Body of pancreas (tissue), 4 donors: ENCODE measurements around the gene MYZAP. TPM values are rescaled to one million over a fixed set of nuclear protein-coding genes. Genes with fewer than 3 reads are reported as not detected.

Experiments used
- ATAC-seq: fragments of 150-250 bp; one replicate; pipeline ENCODE4 v1.9.1; 2016
- DNase-seq, 4 donors: peaks; one replicate each; pipeline ENCODE4 v3.0.0-alpha.2; 2019
- H3K27ac ChIP-seq, 4 donors: fragments of 200-600 bp; sonication (generic); 1 replicate in 3 of 4; 2 replicates in 1 of 4; pipeline versions ENCODE4 v1.5.1 to v1.6.1; 2016 to 2019; ENCODE audit warnings: mild to moderate bottlenecking in 1 of 4, mixed read lengths in 1 of 4, moderate library complexity in 1 of 4
- H3K27me3 ChIP-seq, 2 donors: fragments of 200-600 bp; sonication (generic); one replicate each; pipeline ENCODE4 v1.6.0; 2016; ENCODE audit warnings: mild to moderate bottlenecking in 1 of 2
- H3K36me3 ChIP-seq, 2 donors: fragments of 200-600 bp; sonication (generic); replicated peaks in 1 of 2; 2 replicates each; pipeline ENCODE4 v1.5.1; 2016; ENCODE audit warnings: low read depth in 2 of 2; ENCODE audit not compliant: insufficient read depth in 1 of 2
- H3K4me1 ChIP-seq: fragments of 200-600 bp; sonication (generic); one replicate; pipeline ENCODE4 v1.6.0; 2016
- H3K4me3 ChIP-seq, 2 donors: fragments of 200-600 bp; sonication (generic); 1 replicate in 1 of 2; 2 replicates in 1 of 2; pipeline ENCODE4 v1.5.1; 2016 to 2019
- H3K9me3 ChIP-seq, 3 donors: fragments of 200-600 bp; sonication (generic); 1 replicate in 2 of 3; 2 replicates in 1 of 3; pipeline ENCODE4 v1.5.1; 2016
- CTCF ChIP-seq, 7 experiments: fragments of 450-650 bp in 4 of 7; fragments of 200-600 bp in 3 of 7; sonication (generic) in 3 of 7; IDR thresholded peaks; one replicate each; pipeline ENCODE4 v1.5.1; 2016 to 2019; ENCODE audit warnings: antibody characterized with exemption in 7 of 7
- POLR2A ChIP-seq, 3 donors: fragments of 450-650 bp; IDR thresholded peaks; one replicate each; pipeline ENCODE4 v1.6.1; 2016; ENCODE audit warnings: antibody characterized with exemption in 3 of 3, mild to moderate bottlenecking in 2 of 3
- WGBS, 2 donors: methylation state at CpG; one replicate each; pipeline ENCODE4 v1.1.5; 2017; 5-methylcytosine and 5-hydroxymethylcytosine counted together
- intact Hi-C: fragments of 100-400 bp; cut with DNase I; formaldehyde crosslinking; loops from one replicate; pipeline ENCODE4 v1.15.1; 2023
- total RNA-seq, 2 donors: library from RNA; depleted of rRNA; stranded (reverse); fragments of >200 nt; gene quantifications; one replicate each; pipeline ENCODE4 v1.1.0, GENCODE V29; 2016

Gene MYZAP
- total RNA-seq, 2 donors from 2014 or later: 10.9 to 16.3 TPM

- H3K27ac ChIP-seq: peak overlapping the region in 3 of 4 donors; percentile 40 to 62 (median 58)
Measured at GRCh38 chr15:57685306-57686095, 93.8 kb downstream of the MYZAP start.

GRCh38 chr15:57686657-57687056 lies 95.0 kb downstream of the MYZAP start:
- no peaks in the 10 kb centered on the region for H3K27me3 ChIP-seq
- H3K4me3 ChIP-seq: no peak overlapping the region
- WGBS, 2 donors: 74 to 77% methylated on average over 4 of the region's 4 CpGs
- DNase-seq (no peak), ATAC-seq (peak; percentile 40)
- H3K9me3 ChIP-seq: no peaks in the 10 kb centered on the region
- H3K4me1 ChIP-seq: peaks cover 36% of the 10 kb centered on the region
- peak overlapping the region in 1 of 4 donors; percentile 58 for H3K27ac ChIP-seq
- TF ChIP-seq POLR2A (IDR thresholded peaks at IDR 0.05) (no peak), CTCF (IDR thresholded peaks at IDR 0.05) (no peak)
- intact Hi-C loops: no loop called here
- H3K36me3 ChIP-seq: no peaks in the 10 kb centered on the region

More at GRCh38 chr15:57685306-57686095, 93.8 kb downstream of the MYZAP start:
- DNase-seq: peak in 2 of 4 donors; percentile 27 to 39
- 54 to 60% methylated on average over 7 of the region's 7 CpGs for WGBS, 2 donors
- intact Hi-C loops: no loop called here
- ATAC-seq: peak; percentile 52
- H3K4me3 ChIP-seq: no peak overlapping the region
- no peaks in the 10 kb centered on the region for H3K36me3 ChIP-seq
- peaks cover 25% of the 10 kb centered on the region for H3K4me1 ChIP-seq
- TF ChIP-seq CTCF (IDR thresholded peaks at IDR 0.05): no peak
- no peak for TF ChIP-seq POLR2A (IDR thresholded peaks at IDR 0.05)
- H3K27me3 ChIP-seq: no peaks in the 10 kb centered on the region
- H3K9me3 ChIP-seq: no peaks in the 10 kb centered on the region

- peak overlapping the region in 2 of 4 donors; percentile 19 to 26 for H3K27ac ChIP-seq
- peak; percentile 23 for ATAC-seq
- intact Hi-C loops: no loop called here
Measured at GRCh38 chr15:57690341-57690966, 98.8 kb downstream of the MYZAP start.

GRCh38 chr15:57691082-57691481 lies 99.4 kb downstream of the MYZAP start:
- intact Hi-C loops: no loop called here
- Histone ChIP-seq H3K27ac (peak overlapping the region in 2 of 4 donors; percentile 19 to 26), H3K4me1 (peaks cover 33% of the 10 kb centered on the region), H3K4me3 (no peak overlapping the region), H3K9me3 (no peaks in the 10 kb centered on the region), H3K27me3 (no peaks in the 10 kb centered on the region), H3K36me3 (no peaks in the 10 kb centered on the region)
- TF ChIP-seq CTCF (IDR thresholded peaks at IDR 0.05) (no peak), POLR2A (IDR thresholded peaks at IDR 0.05) (no peak)
- DNase-seq: no peak
- ATAC-seq: peak; percentile 41
- WGBS, 2 donors: 8 to 21% methylated on average over 1 of the region's 1 CpG

More at GRCh38 chr15:57690341-57690966, 98.8 kb downstream of the MYZAP start:
- no peaks in the 10 kb centered on the region for H3K27me3 ChIP-seq
- DNase-seq: no peak
- H3K4me3 ChIP-seq: no peak overlapping the region
- H3K36me3 ChIP-seq: no peaks in the 10 kb centered on the region
- WGBS, 2 donors: 86 to 89% methylated on average over 6 of the region's 6 CpGs
- H3K4me1 ChIP-seq: peaks cover 40% of the 10 kb centered on the region
- no peaks in the 10 kb centered on the region for H3K9me3 ChIP-seq
- no peak for TF ChIP-seq CTCF (IDR thresholded peaks at IDR 0.05)
- TF ChIP-seq POLR2A (IDR thresholded peaks at IDR 0.05): no peak
